SW480 (cell line): ENCODE results near the gene BAG5.
"Not testable (repeated sequence)": the region's sequence is repeated elsewhere in the genome, so short reads cannot be mapped to it uniquely, and the experiment has no call there.

ENCODE experiments used
- DNase-seq: peaks from one replicate; pipeline ENCODE4 v3.0.0-alpha.2; 2016; ENCODE audit warnings: low spot score

Gene BAG5, protein sequence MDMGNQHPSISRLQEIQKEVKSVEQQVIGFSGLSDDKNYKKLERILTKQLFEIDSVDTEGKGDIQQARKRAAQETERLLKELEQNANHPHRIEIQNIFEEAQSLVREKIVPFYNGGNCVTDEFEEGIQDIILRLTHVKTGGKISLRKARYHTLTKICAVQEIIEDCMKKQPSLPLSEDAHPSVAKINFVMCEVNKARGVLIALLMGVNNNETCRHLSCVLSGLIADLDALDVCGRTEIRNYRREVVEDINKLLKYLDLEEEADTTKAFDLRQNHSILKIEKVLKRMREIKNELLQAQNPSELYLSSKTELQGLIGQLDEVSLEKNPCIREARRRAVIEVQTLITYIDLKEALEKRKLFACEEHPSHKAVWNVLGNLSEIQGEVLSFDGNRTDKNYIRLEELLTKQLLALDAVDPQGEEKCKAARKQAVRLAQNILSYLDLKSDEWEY

DNA sequence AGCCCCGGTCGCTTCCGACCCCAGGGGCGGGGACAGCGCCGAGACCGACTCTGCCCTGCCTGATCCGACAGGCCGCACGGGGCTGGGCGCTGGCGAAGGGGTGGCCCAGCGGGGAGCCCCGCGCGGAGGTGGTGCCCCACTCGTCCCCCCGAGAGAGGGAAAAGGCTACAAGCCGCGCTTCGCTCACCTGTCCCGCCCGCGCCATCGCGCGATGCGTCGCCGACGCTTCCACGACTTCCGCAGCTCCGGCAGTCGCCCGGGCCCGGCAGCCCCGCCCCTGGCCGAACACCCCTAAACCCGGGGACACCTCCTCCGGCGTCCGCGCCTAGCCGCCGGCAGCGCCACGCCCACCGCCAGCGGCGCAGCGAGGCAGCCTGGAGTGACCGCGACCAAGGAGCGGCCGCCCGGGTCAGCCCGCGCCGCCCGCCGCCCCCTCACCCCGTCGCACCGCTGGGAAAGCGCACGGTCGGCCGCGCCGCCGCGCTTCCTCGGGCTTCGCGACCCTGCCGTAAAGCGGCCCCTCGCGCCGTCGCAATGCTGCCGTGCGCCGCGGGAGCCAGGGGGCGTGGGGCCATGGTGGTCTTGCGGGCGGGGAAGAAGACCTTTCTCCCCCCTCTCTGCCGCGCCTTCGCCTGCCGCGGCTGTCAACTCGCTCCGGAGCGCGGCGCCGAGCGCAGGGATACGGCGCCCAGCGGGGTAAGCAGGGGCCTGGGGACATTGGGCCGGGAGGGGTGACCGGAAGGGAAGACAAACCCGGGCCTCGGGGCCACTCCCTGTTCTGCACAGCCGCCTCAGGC, at the start of gene BAG5, which contains the start of gene COA8:
BAG5 (minus strand) TSS at position 229 of the 797 bp plus-strand sequence. CDS start 1,493 bp downstream, outside the sequence.
COA8 (plus strand) TSS at position 532 of the 797 bp plus-strand sequence; CDS start at position 574, 42 bp downstream.
- peak; percentile 88 for DNase-seq

DNA sequence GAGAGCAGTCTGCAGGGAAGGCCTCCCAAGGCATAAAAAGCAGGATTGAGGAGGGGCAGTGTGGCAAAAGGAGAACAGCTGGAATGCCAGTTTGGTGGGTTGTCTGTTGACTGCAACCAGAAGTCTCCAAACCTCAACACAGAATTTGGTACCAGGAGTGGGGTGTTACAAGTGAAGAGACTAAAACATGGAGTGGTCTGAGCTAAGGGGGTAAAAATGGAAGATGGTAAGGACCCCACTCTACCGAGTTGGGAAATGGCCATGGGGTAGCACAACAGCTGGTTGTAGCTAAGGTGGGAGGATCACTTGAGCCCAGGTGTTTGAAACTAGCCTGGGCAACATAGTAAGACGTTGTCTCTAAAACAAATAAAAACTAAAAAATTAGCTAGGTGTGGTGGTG, 48.8 kb upstream of the BAG5 start:
- no peak for DNase-seq

DNA sequence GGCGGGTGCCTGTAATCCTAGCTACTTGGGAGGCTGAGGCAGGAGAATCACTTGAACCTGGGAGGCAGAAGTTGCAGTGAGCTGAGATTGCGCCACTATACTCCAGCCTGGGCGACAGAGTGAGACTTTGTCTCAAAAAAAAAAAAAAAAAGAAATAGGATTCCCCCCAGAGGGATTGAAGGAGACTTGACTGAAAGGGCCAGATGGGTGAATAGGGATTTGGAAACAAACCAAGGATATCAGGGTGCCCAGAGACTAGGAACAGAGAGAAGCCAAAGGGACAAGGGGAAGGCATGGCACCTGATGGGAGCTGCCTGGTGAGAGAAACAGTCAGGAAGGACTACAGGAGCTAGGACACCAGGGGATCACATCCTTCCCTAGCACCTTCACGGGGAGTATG, 46.6 kb upstream of the BAG5 start:
- not testable (repeated sequence) for DNase-seq

DNA sequence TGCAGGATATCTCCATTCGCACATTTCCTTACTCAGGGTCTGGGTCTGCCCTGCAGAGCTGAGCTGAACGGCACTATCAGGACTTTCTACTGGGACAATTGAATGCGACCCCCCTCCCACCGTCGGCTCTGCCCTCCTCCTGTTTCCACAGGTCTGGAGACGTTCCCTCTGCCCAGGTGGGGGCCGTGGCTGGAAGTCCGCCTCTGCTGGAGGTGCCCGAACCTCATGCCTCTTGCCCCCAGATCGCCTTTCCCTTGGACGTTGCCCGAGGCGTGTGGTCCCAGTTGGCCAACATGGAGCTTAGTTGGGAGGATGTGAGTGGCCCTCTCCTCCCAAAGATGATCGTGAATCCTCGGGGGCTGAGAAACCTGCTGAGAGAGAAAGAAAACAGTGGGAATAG, 45.4 kb upstream of the BAG5 start:
- DNase-seq = no peak

DNA sequence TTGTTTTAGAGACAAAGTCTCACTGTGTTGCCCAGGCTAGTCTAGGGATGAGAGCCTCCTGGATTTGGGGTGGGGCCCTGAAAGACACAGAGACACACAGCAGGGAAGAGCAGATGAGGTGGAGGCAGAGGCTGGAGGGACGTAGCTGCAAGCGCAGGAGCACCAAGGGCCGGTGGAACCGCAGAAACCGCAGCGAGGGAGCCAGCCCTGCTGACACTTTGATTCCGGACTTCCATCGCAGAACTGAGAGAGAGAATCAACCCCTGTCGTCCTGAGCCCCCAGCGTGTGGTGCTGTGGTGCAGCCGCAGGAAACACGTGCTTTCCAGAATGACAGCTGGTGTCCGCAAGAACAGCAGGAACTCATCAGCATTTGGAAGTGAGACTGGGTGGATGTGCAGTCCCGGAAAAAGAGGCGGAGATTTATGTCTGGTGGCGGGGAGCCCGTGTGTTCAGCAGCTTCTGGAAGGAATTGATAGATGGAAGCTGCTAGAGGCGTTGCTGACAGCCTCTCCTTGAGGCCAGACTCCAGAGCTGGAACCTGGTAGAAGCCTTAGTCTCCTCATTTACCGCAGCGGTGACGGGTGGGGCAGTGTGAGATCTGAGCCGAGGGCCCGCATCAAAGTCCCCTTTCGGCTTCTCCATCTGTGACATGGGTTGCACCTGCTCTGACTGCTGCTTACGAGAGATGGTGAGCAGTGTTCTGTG, 44.7 kb upstream of the BAG5 start:
- DNase-seq = peak; percentile 93

- DNase-seq = no peak
These were observed 42.2 kb upstream of the BAG5 start for GRCh38 chr14:103604620-103605019.

GRCh38 chr14:103600503-103600902, 38.0 kb upstream of the BAG5 start:
- DNase-seq = no peak

DNA sequence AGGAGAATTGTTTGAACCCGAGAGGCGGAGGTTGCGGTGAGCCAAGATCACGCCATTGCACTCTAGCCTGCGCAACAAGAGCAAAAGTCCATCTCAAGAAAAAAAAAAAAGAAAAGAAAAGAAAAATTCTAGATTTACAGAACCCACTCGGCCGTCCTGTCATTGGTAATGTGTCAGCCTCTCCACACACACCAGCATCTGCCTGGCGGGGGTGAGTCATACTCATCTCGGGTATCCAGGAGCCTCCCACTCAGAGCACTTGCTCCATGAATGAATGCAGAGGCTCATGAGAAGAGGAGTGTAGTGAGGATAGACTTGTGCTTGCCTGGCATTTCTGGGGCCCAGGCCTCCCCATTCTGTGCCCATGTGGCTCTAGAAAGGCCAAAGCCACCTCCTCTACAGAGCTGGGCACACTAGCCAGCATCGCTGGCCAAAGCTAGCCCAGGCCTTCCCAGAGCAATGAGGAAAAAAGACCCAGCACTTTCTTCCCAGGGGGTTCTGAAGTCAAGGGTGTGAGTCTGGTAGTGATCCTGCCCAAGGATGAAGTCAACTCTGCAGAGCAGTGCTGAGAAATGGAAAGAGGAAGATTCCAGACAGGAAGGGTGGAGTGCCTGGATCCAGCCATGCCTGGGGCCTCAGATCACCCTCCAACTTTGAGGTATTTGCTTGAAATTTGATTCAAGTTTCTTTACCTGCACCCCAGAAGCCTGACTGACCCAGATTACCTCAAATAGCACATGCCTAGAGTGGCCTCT, 35.3 kb upstream of the BAG5 start:
- peak; percentile 65 for DNase-seq

DNA sequence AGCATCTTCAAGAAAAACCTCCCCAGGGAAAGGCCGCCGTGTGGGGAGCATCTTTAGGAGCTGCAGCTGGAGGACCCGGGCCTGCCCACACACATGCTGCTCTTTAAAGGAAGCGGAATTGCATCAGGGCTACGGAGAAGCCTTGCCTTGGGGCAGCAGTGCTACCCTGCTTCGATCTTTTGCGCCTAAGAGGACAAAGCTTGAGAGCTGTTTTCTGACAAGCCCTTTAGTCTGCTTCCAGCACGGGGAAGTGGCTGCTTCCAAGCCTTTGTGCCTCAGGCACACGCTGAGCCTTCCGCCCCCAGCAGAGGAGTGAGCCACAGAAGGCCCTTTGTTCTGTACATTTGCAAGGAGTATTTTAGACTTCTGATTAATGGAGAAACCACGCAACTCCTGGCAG, 31.8 kb upstream of the BAG5 start:
- no peak for DNase-seq

DNA sequence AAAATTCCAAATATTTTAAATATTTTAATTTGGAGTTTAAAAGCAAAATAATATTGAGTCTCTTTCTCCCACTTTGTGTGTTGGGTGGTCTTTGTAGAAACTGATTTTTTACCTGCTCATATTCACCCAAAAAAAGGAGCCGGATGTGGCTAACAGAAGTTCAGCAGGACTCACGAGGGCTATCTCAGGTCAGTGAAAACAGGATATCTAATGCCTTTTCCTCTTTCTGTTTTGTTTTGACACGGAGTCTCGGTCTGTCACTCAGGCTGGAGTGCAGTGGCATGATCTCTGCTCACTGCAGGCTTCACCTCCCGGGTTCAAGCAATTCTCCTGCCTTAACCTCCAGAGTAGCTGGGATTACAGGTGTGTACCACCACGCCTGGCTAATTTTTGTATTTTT, 31.1 kb upstream of the BAG5 start:
- no peak for DNase-seq

GRCh38 chr14:103584326-103584915, 22.0 kb upstream of the BAG5 start:
- DNase-seq = no peak

DNA sequence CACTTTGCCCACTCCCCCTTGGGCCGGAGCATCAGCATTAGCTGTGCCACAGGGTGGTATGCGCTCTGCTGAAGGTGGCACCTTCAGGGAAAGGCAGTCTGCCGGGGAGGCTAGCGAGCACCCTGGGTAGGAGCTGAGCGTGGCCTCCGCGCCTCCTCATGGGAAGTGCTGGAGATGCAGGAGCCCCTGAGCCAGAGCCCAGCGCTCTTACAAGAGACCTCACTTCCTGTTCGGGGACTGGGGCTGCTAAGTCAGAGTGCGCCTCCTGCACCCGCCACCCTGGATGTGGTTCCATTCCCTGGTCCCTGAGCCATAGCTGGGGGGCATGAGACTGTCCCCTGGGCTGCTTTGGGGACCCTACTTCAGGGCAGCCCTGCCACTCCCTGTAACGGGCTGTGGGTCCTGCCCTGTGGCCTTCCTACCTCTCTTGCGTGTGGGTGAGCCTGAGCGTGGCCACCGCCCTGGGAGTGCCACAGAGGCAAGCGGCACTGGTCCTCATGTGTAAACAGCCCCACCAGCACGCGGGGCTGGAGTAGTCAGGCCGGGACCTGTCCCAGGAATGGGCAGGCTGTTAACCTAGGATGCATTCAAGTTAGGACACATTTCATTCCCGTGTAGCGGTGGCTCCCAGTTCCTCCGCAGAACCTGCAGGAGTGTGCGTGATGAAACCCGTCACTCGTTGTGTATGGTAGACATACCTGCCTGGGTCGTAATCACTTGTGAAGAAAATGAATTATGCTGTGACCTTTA, 19.7 kb upstream of the BAG5 start:
- no peak for DNase-seq

DNA sequence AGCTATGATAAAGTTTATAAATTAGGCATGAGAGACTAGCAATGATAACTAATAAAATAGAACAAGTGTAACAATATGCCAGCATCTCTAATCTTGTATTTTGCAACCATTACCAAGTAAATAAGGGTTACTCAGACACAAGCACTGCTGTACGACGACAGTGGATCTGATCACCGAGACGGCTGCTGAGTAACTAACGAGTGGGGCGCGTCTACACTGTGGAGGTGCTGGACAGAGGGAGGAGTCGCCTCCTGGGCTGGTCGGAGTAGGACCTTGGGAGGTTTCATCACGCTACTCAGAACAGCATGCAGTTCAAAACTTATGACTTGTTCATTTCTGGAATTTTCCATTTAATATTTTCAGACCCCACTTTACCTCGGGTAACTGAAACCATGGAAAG, 18.7 kb upstream of the BAG5 start:
- DNase-seq = no peak

GRCh38 chr14:103578401-103579075, 16.1 kb upstream of the BAG5 start:
- DNase-seq = no peak

- DNase-seq = peak; percentile 82
These were observed 14.0 kb upstream of the BAG5 start for GRCh38 chr14:103576371-103577024.

- DNase-seq = no peak
These were observed 12.3 kb upstream of the BAG5 start for GRCh38 chr14:103574707-103575285.

- DNase-seq = no peak
These were observed 11.6 kb upstream of the BAG5 start for GRCh38 chr14:103574104-103574503.

GRCh38 chr14:103569408-103569807, 7.0 kb upstream of the BAG5 start:
- no peak for DNase-seq

- no peak for DNase-seq
These were observed 6.5 kb upstream of the BAG5 start for GRCh38 chr14:103568952-103569351.
